OCI-LY7 (cell line): ENCODE measurements around the gene MYRIP.

Experiments used
- CTCF ChIP-seq: fragments of 200-600 bp; sonication (generic); conservative IDR thresholded peaks from 2 replicates; pipeline ENCODE4 v1.5.1; 2014; ENCODE audit warnings: mild to moderate bottlenecking, antibody characterized with exemption, low read length, moderate library complexity, mixed read lengths
- EZH2phosphoT487 ChIP-seq: fragments of 200-600 bp; sonication (generic); IDR thresholded peaks from 2 replicates; pipeline ENCODE4 v1.6.1; 2018; ENCODE audit warnings: low read depth, borderline replicate concordance, mild to moderate bottlenecking, mixed run types, antibody characterized with exemption, low read length, moderate library complexity, mixed read lengths

GRCh38 chr3:40247714-40248454, 438.5 kb downstream of the MYRIP start:
- TF ChIP-seq CTCF (no peak), EZH2phosphoT487 (no peak)
